HG03066 (cell line): ENCODE data around the gene DYRK1A.

Experiments used
- ATAC-seq: cut with Tn5 transposase; IDR thresholded peaks from one replicate; pipeline ENCODE4 v1.9.1; 2021; ENCODE audit warnings: low read depth; ENCODE audit not compliant: unreplicated experiment

The DYRK1A gene

DNA sequence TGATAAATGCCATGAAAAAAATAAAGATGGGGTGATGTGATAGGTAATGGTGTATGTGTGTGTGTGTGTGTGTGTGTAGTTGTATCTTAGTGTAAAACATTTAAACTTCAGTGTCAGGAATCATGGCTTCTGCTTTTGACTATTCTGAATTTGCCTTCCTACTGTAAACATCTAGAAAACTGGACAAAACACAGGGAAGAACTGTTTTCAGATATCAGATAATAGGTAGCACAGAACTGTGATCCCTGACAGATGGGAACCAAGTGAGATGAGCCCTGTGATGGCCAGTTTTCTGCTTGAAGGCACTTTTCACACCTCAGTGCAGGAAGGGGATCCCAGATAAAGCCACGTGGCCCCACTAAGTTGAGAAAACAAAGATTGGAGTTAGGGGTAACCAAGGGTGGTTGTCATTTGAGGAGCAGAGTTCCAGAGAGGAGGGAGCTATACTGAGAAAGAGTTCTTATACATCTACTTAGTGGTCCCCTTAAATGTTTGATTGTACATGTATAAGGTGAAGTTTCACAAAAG is 17.3 kb downstream of the DYRK1A start:
- no peak for ATAC-seq

DNA sequence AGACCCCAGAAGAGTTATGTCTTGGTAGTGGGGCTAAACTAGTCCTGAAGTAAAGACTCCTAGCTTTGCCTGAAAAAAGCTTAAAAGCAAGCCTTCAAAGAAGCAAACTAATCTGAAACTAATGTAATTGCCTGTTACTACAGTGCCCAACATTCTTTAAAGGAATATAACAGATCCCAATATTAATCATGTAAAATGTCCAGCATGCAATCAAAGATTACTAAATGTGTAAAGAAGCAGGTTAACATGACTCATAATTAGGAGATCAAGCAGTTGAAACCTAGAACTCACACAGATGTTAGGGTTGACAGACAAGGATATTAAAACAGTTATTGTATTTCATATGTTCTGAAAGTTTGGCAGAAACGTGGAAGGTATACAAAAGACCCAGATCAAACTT is 17.8 kb downstream of the DYRK1A start:
- ATAC-seq: no peak

DNA sequence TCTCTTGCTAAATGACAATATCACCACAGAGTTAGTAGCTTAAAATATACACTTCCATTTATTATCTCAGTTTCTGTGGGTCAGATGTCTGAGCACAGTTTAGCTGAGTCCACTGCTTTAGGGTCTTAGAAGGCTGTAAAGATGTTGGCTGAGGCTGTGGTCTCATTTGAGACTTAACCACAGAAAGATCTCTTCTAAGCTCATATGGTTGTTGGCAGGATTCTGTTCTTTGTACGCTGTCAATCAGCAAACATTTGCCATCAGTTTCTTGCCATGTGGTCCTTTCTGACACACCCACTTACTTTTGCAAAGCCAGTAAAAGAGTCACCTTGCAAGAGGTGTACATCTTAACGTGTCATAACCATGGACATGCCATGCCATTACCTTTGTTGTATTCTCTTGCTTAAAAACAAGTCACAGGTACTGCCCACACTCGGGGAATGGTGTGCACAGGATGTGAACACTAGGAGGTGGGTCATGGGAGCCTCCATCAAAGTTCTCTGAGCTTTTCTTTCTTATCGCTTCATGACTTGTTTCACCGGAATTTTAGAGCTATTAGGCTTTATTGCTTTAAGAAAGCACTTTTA is 18.7 kb downstream of the DYRK1A start:
- ATAC-seq: no peak

DNA sequence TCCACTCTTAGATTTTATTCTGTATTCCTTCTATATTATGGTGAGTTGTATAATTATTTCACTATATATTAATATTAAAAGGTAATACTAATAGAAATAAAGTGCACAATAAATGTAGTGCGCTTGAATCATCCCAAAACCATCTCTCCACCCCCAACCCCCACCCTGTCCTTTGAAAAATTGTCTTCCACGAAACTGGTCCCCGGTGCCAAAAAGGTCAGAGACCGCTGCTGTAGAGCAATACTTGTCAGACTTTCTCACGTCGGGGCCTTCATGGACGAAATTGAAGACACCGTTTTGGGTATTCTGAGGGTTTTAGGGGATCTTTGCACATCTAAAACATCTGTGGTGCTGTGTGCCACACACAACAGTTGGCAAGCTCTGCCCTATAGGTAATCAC is 19.6 kb downstream of the DYRK1A start:
- no peak for ATAC-seq

GRCh38 chr21:37389456-37389855 is 22.9 kb downstream of the DYRK1A start:
- no peak for ATAC-seq

DNA sequence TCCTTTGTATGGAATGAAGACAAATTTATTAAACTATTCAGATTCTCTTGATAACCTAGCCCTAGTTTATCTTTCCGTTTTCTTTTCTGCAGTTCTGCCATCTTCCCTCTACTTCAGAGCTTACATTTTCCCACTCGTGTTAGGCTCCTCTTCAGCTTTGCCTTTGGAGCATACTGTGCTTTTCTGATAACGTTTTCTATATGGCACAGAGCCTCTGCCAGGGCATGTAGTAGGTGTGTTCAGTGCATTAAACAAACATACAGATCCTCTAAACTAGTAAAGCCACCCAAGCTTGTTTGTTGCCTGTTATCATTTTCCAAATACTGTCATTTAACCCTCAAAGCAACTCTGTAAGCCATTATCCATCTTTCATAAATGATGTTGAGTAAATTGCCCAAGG is 25.1 kb downstream of the DYRK1A start:
- ATAC-seq: no peak

- no peak for ATAC-seq
These were observed 25.9 kb downstream of the DYRK1A start for GRCh38 chr21:37392441-37392840.

DNA sequence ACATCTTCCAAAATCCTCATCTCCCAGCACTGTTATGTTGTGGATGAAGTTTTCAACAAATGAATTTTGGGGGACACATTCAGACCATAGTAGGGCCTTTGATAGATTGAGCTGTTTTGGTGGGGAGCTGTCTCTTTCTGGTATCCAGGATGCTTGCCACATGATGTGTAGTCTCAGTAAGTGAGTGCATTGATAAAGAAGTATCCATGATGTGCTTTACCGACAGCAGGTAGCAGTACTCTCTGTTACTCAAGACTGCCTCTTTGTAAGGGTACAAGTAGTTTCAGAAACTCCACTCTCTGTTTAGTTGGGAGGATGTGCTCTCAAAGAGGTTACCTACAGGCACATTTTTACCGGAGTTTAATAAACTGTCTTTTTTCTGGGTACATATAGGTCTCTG is 26.5 kb downstream of the DYRK1A start:
- no peak for ATAC-seq

GRCh38 chr21:37393786-37394185 is 27.2 kb downstream of the DYRK1A start:
- no peak for ATAC-seq

GRCh38 chr21:37395961-37396360 is 29.4 kb downstream of the DYRK1A start:
- ATAC-seq: no peak

DNA sequence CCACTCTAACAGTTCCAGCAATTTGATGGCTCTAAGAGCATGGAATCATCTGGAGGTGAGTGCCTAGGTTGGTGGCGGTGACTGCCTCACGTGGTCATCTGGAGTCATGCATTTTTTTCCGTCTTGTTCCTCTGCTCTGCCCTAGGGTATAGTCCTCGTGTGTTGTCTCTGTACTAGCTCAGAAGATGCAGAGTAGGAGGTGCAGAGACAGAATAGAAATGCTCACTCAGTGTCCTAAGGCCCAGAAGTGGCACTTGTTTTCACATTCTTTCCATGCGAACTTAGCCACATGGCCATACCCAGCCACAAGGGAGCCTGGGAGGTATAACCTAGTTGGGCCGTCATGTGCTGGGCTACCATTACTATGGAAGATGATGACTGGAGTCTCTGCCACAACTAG is 30.3 kb downstream of the DYRK1A start:
- ATAC-seq: no peak

GRCh38 chr21:37398697-37399096 is 32.1 kb downstream of the DYRK1A start:
- ATAC-seq: no peak

- ATAC-seq: no peak
These were observed 35.8 kb downstream of the DYRK1A start for GRCh38 chr21:37402251-37402867.

- no peak for ATAC-seq
These were observed 39.1 kb downstream of the DYRK1A start for GRCh38 chr21:37405629-37406028.

- peak; percentile 80 for ATAC-seq
These were observed 41.3 kb downstream of the DYRK1A start for GRCh38 chr21:37407719-37408420.

- no peak for ATAC-seq
These were observed 42.1 kb downstream of the DYRK1A start for GRCh38 chr21:37408464-37409193.

GRCh38 chr21:37410639-37411038 is 44.1 kb downstream of the DYRK1A start:
- ATAC-seq: no peak

DNA sequence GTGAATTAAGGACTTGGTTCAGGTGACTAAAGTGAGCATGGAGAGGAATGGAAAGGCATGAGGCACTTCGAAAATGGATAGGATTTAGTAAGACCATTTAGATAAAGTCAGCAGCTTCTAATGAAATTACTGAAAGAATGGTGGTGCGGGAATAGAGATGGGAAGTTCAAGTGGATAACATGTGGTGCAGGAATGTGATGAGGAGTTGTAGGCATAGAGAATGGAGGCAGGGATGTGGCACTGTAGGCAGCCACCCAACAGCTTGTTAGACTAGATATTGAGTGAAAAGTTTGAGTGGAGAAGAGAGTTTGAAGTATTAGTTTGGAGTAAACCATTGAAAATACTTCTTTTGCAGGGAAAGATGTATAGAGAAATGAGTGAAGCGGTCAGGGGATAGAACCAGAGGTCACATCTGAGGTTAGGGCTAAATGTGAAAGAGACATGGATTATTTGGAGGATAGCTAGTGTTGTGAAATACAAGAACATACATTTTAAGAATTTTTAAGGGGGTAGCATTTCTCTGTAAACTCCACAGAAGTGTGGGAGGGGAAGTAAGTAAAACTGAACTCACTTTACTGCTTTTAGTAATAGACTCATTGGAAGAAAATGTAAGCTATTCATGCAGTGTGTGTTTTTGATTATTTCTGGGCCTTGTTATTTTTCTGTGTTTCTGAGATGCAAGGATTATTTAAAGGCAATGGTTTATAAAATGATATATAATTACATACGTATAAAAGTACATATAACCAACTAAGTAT is 46.2 kb downstream of the DYRK1A start:
- ATAC-seq: no peak

- no peak for ATAC-seq
These were observed 47.1 kb downstream of the DYRK1A start for GRCh38 chr21:37413553-37414291.
